Measurements from ENCODE around the gene TIMM17B. TPM values are rescaled to one million over a fixed set of nuclear protein-coding genes. Genes with fewer than 3 reads are reported as not detected.

TIMM17B gene
- total RNA-seq, 1 donor = 39.3 TPM

GRCh38 chrX:48896611-48897011 lies 957 bp downstream of the TIMM17B start:
- peak overlapping the region; percentile 79 for H3K4me3 ChIP-seq (ENCODE audit: low read depth, low read length)
- no peak for TF ChIP-seq CTCF (IDR thresholded peaks at IDR 0.05; ENCODE audit: insufficient read depth, low read depth, low read length)
- DNase-seq (ENCODE audit: low read depth) = no peak

DNA sequence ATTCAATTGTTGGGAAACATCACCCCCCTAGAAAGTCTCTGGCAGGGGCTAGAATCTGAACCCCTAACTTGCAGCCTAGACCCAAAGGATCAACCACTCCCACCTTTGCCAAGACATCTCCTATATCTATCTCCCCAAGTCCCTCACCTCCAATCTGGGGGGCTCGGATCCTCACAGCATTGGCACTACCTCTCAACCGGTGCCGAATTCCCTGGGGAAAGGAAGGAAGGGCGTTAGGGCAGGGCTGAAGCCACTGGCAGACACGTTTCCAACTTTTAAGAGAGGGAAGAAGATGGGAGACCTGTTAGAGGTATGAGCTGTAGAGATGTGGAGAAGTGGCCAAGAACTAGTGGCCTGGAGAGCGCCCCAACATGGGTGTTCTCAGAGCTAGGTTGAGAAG lies 2.7 kb downstream of the TIMM17B start:
- no peak overlapping the region for H3K4me3 ChIP-seq (ENCODE audit: low read depth, low read length)
- no peak for DNase-seq (ENCODE audit: low read depth)
- TF ChIP-seq CTCF (IDR thresholded peaks at IDR 0.05; ENCODE audit: insufficient read depth, low read depth, low read length) = no peak

DNA sequence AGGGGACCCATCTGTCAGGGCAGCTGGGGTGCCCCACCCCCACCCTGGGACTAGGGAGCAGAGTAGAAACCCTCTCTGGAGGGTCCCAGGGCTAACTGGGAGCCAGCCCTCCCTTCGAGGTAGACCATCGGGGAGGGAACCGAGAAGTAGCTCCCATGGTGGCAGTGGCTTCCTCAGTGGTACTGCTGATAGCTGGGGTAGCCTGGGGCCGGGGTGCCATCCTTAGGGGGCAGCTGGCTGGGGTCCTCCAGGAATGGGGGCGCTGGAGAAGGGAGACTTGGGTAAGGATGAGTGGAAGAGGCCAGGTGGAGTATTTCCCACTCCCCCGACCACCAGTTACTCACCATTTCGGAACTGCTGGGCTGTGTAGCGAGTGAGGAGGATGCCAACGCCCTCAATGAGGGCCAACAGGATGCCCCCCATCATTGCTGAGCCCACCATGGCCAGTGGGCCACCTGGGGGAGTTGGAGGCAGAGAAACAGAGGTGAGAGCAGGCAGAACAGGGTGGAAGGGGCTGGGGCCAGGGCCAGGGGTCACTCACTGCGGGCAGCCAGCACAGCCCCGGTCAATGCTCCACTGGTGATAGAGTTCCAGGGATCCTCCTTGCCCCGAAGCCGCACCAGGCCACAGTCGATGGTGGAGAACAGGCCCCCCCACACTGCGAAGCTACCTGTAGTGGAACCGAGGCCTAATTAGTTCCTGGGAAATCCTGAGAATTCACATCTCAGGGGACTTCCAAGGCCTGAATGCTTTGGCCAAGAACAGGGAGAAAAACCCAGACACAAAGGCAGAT lies 3.8 kb downstream of the TIMM17B start:
- no peak overlapping the region for H3K4me3 ChIP-seq (ENCODE audit: low read depth, low read length)
- no peak for TF ChIP-seq CTCF (IDR thresholded peaks at IDR 0.05; ENCODE audit: insufficient read depth, low read depth, low read length)
- DNase-seq (ENCODE audit: low read depth) = no peak

DNA sequence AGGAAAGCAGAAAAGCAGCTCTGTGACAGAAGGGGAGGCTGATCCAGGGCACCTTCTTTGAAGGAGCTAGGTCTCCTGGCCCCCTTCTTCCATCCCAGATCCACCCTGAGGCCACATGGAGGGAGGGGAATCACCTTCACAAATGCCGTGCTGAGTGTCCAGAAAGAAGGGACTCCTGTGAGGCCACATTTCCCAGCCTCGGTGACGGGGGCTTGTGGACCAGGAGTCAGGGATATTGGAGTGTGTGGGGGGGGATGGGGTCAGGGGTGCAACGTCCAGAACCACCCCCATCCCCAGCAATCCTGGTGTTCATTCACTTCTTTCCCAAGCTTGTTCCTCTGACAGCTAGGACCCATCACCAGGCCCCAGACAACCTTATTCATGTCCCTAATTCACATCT lies 4.7 kb downstream of the TIMM17B start:
- TF ChIP-seq CTCF (IDR thresholded peaks at IDR 0.05; ENCODE audit: insufficient read depth, low read depth, low read length) = no peak
- no peak for DNase-seq (ENCODE audit: low read depth)

DNA sequence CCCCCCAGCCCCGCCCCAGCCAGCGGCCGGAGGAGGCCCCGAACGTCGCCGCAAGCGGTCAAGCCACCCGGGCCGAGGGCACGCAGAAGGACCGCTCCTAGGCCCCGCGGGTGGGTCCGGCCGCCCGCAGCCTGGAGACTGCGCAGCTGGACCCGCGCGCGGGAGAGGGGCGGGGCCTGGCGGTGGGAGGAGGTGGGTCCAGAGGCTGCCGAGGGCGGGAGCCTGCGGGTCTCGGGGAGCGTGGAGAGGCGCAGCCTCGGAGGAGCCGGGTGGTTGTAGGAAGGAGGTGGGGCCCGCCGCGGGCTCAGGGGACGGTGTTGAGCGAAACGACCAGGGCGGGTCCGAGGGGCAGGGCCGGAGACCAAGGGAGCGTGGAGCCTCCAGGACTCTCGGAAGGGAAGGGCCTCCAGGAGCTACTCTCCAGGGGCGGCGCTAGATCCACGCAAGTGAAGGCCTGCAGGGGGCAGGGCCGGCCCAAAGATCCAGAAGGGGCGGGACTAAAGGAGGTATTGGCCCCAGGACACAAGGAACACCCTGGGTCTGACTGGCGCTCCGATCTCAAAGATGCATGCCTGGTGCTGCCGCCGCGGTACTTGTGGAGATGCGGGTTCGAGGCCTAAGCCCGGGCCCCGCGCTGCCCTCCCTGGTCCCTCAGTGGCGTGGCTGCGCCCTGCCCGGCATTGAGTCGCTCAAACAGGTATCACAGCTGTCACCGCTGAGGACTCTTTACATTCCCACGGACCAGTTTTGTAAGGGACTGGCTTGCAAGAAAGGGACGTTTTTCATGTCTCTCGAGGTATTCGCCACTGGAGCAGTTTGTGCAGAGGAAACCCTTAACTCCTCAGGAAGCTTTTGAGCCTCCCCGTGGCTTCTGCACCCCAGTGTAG lies 5.9 kb downstream of the TIMM17B start:
- peak; percentile 55 for TF ChIP-seq CTCF (IDR thresholded peaks at IDR 0.05; ENCODE audit: insufficient read depth, low read depth, low read length)
- DNase-seq (ENCODE audit: low read depth) = peak; percentile 89
- peak overlapping the region; percentile 60 for H3K4me3 ChIP-seq (ENCODE audit: low read depth, low read length)

More for the DNA sequence above, 4.7 kb downstream of the TIMM17B start:
- no peak overlapping the region for H3K4me3 ChIP-seq (ENCODE audit: low read depth, low read length)

DNA sequence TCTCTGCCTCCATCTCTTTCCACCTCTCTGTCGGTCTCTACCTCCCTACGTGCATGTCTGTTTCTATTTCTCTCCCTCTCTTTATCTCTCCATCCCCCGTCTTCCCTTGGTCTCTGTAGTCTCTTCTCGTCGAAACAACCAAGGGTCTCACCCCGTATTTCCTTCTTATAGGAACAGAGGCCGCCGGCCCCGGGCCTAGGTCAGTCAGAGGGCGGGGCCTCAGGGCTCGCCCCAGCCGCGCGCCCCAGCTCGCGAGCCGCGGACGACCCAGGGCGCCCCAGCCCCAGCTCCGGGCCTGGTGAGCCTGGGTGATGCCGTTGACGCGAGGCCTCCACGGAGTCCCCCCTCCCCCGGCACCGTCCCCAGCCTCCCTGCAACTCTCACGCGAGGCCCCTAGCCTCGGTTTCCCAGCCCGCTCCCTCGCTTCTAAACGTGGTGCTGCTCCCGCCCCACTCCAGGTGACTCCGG lies 6.6 kb downstream of the TIMM17B start:
- DNase-seq (ENCODE audit: low read depth) = no peak
- no peak for TF ChIP-seq CTCF (IDR thresholded peaks at IDR 0.05; ENCODE audit: insufficient read depth, low read depth, low read length)
- peak overlapping the region; percentile 60 for H3K4me3 ChIP-seq (ENCODE audit: low read depth, low read length)

All from fibroblast of villous mesenchyme (primary cell).